HepG2 (cell line): Measurements from ENCODE around the gene IZUMO4. TPM values are rescaled to one million over a fixed set of nuclear protein-coding genes. Genes with fewer than 3 reads are reported as not detected.
A peak's percentile ranks its signal among the peaks of the same experiment; 100 is the strongest.

Experiments
- GABPB1 ChIP-seq: IDR thresholded peaks from 2 replicates; pipeline ENCODE4 v1.6.1; 2016; ENCODE audit warnings: mild to moderate bottlenecking, missing genetic modification reagents, moderate library complexity, missing compliant biosample characterization
- IRX3 ChIP-seq: sonication (generic); formaldehyde crosslinking; IDR thresholded peaks from 2 replicates; pipeline ENCODE4 v1.8.1; 2023; ENCODE audit warnings: mild to moderate bottlenecking, low read depth, missing genetic modification reagents, borderline replicate concordance
- PRPF4 ChIP-seq: fragments of 200-400 bp; formaldehyde crosslinking; IDR thresholded peaks from 2 replicates; pipeline ENCODE4 v1.6.1; 2016; ENCODE audit warnings: low read length, low read depth; ENCODE audit not compliant: poor library complexity, severe bottlenecking
- RBFOX2 ChIP-seq: fragments of 200-400 bp; formaldehyde crosslinking; IDR thresholded peaks from 2 replicates; pipeline ENCODE4 v1.6.1; 2017; ENCODE audit warnings: low read depth, mild to moderate bottlenecking, low read length
- RFX5 ChIP-seq: IDR thresholded peaks from 2 replicates; pipeline ENCODE4 v1.6.1; 2011; ENCODE audit warnings: low read depth, low read length, improper control_type of control experiment
- SAP130 ChIP-seq: IDR thresholded peaks from 2 replicates; pipeline ENCODE4 v1.6.1; 2016; ENCODE audit warnings: low read depth
- SMAD9 ChIP-seq: sonication (generic); formaldehyde crosslinking; IDR thresholded peaks from 2 replicates; pipeline ENCODE4 v1.5.1; 2020; ENCODE audit warnings: mild to moderate bottlenecking, missing genetic modification reagents
- THAP8 ChIP-seq: sonication (generic); formaldehyde crosslinking; IDR thresholded peaks from 2 replicates; pipeline ENCODE4 v1.5.1; 2020; ENCODE audit warnings: missing genetic modification reagents, mild to moderate bottlenecking, borderline replicate concordance
- ZFP90 ChIP-seq: sonication (generic); formaldehyde crosslinking; IDR thresholded peaks from 2 replicates; pipeline ENCODE4 v1.8.0; 2022; ENCODE audit warnings: missing genetic modification reagents, mild to moderate bottlenecking, inconsistent platforms, borderline replicate concordance
- ZNF616 ChIP-seq: sonication (generic); formaldehyde crosslinking; IDR thresholded peaks from 2 replicates; pipeline ENCODE4 v1.5.0; 2020; ENCODE audit warnings: low read depth, mild to moderate bottlenecking, missing genetic modification reagents
- ZNF629 ChIP-seq: sonication (generic); formaldehyde crosslinking; conservative IDR thresholded peaks from 2 replicates; pipeline ENCODE4 v1.5.0; 2020; ENCODE audit warnings: missing genetic modification reagents
- ZNF687 ChIP-seq: sonication (generic); formaldehyde crosslinking; IDR thresholded peaks from 2 replicates; pipeline ENCODE4 v1.5.1; 2020; ENCODE audit warnings: mild to moderate bottlenecking, missing genetic modification reagents, moderate library complexity
- ZNF7 ChIP-seq: IDR thresholded peaks from 2 replicates; pipeline ENCODE4 v1.6.1; 2016; ENCODE audit warnings: missing biosample characterization, missing genetic modification reagents
- ZNF775 ChIP-seq: sonication (generic); formaldehyde crosslinking; IDR thresholded peaks from 2 replicates; pipeline ENCODE4 v1.4.0; 2020; ENCODE audit warnings: missing genetic modification reagents, mild to moderate bottlenecking, moderate library complexity, borderline replicate concordance
- polyA plus RNA-seq, 8 experiments: library from polyadenylated mRNA; depleted of rRNA in 3 of 8; stranded (reverse) in 7 of 8; unstranded in 1 of 8; fragments of >200 nt; fragmentation: Illumina TruSeq in 4 of 8; extraction: Trizol in 4 of 8; gene quantifications; 2 replicates each; pipeline versions ENCODE4 v1.2.1 to v1.2.3, GENCODE V29; 2011 to 2016; ENCODE audit warnings: low read depth in 4 of 8, missing spikeins in 1 of 8, mixed read lengths in 1 of 8; ENCODE audit not compliant: insufficient read depth in 1 of 8
- total RNA-seq, 5 experiments: library from RNA; depleted of rRNA; stranded (reverse); fragments of >200 nt; fragmentation: Illumina TruSeq; extraction: Trizol; gene quantifications; 2 replicates each; pipeline ENCODE4 v1.2.3, GENCODE V29; 2016; ENCODE audit warnings: low read depth in 1 of 5
- TF ChIP-seq, protein P1 (sequence below): sonication (generic); formaldehyde crosslinking; IDR thresholded peaks from 2 replicates; pipeline ENCODE4 v1.8.0; 2022; ENCODE audit warnings: missing genetic modification reagents, mild to moderate bottlenecking, moderate library complexity, borderline replicate concordance
- TF ChIP-seq, protein P2 (sequence below): sonication (generic); formaldehyde crosslinking; conservative IDR thresholded peaks from 2 replicates; pipeline ENCODE4 v1.4.0; 2020; ENCODE audit warnings: mild to moderate bottlenecking, missing genetic modification reagents, moderate library complexity
- TF ChIP-seq, protein P3 (sequence below): sonication (generic); IDR thresholded peaks from 2 replicates; pipeline ENCODE4 v1.6.1; 2016; ENCODE audit warnings: low read depth, borderline replicate concordance

Gene IZUMO4
- total and polyA plus RNA-seq, 2 of the 13 experiments (the other 11 are each of a cell fraction or from before 2014, with no cell fraction given): 0.77 to 3.9 TPM

GRCh38 chr19:2047449-2048103 lies 49.1 kb upstream of the IZUMO4 start (continued):
- TF ChIP-seq THAP8 (CRISPR knock-in tag) (no peak), IRX3 (CRISPR knock-in tag) (no peak), ZNF629 (CRISPR knock-in tag) (peak; percentile 41; the same call in 1 of the 2 replicates), PRPF4 (no peak), GABPB1 (CRISPR knock-in tag) (peak; percentile 38; the same call in 1 of the 2 replicates), RFX5 (no peak), ZNF7 (no peak), ZFP90 (no peak), ZNF616 (CRISPR knock-in tag) (no peak), SMAD9 (no peak), SAP130 (peak; percentile 44; the same call in 1 of the 2 replicates), RBFOX2 (peak; percentile 64), ZNF775 (no peak), ZNF687 (CRISPR knock-in tag) (peak; percentile 57)
- TF ChIP-seq, protein P1, sequence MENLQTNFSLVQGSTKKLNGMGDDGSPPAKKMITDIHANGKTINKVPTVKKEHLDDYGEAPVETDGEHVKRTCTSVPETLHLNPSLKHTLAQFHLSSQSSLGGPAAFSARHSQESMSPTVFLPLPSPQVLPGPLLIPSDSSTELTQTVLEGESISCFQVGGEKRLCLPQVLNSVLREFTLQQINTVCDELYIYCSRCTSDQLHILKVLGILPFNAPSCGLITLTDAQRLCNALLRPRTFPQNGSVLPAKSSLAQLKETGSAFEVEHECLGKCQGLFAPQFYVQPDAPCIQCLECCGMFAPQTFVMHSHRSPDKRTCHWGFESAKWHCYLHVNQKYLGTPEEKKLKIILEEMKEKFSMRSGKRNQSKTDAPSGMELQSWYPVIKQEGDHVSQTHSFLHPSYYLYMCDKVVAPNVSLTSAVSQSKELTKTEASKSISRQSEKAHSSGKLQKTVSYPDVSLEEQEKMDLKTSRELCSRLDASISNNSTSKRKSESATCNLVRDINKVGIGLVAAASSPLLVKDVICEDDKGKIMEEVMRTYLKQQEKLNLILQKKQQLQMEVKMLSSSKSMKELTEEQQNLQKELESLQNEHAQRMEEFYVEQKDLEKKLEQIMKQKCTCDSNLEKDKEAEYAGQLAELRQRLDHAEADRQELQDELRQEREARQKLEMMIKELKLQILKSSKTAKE (CRISPR knock-in tag): peak; percentile 58; the same call in 1 of the 2 replicates
- TF ChIP-seq, protein P2, sequence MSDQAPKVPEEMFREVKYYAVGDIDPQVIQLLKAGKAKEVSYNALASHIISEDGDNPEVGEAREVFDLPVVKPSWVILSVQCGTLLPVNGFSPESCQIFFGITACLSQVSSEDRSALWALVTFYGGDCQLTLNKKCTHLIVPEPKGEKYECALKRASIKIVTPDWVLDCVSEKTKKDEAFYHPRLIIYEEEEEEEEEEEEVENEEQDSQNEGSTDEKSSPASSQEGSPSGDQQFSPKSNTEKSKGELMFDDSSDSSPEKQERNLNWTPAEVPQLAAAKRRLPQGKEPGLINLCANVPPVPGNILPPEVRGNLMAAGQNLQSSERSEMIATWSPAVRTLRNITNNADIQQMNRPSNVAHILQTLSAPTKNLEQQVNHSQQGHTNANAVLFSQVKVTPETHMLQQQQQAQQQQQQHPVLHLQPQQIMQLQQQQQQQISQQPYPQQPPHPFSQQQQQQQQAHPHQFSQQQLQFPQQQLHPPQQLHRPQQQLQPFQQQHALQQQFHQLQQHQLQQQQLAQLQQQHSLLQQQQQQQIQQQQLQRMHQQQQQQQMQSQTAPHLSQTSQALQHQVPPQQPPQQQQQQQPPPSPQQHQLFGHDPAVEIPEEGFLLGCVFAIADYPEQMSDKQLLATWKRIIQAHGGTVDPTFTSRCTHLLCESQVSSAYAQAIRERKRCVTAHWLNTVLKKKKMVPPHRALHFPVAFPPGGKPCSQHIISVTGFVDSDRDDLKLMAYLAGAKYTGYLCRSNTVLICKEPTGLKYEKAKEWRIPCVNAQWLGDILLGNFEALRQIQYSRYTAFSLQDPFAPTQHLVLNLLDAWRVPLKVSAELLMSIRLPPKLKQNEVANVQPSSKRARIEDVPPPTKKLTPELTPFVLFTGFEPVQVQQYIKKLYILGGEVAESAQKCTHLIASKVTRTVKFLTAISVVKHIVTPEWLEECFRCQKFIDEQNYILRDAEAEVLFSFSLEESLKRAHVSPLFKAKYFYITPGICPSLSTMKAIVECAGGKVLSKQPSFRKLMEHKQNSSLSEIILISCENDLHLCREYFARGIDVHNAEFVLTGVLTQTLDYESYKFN (CRISPR knock-in tag): 0 out of 2 replicates have a peak, but pooled peaks have one; percentile 41
- TF ChIP-seq, protein P3, sequence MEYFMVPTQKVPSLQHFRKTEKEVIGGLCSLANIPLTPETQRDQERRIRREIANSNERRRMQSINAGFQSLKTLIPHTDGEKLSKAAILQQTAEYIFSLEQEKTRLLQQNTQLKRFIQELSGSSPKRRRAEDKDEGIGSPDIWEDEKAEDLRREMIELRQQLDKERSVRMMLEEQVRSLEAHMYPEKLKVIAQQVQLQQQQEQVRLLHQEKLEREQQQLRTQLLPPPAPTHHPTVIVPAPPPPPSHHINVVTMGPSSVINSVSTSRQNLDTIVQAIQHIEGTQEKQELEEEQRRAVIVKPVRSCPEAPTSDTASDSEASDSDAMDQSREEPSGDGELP: peak; percentile 15; the same call in 1 of the 2 replicates
